Esophagus squamous epithelium (tissue), 5 donors: Measurements from ENCODE around the gene TSPEAR. TPM values are rescaled to one million over a fixed set of nuclear protein-coding genes. Genes with fewer than 3 reads are reported as not detected.

Experiments
- DNase-seq: peaks from one replicate; lab custom pipeline; 2025; lab: John Stamatoyannopoulos, UW
- H3K27ac ChIP-seq, 4 donors: fragments of 200-600 bp; sonication (generic); one replicate each; pipeline ENCODE4 v1.5.1; 2016 to 2019; ENCODE audit warnings: mild to moderate bottlenecking in 1 of 4
- H3K27me3 ChIP-seq, 4 donors: fragments of 200-600 bp; sonication (generic); 1 replicate in 3 of 4; 2 replicates in 1 of 4; pipeline versions ENCODE4 v1.5.1 to v1.6.0; 2017 to 2021; ENCODE audit warnings: antibody characterized with exemption in 1 of 4
- H3K36me3 ChIP-seq, 3 donors: fragments of 200-600 bp; sonication (generic); one replicate each; pipeline ENCODE4 v1.5.1; 2016 to 2019
- H3K4me1 ChIP-seq, 3 donors: fragments of 200-600 bp; sonication (generic); one replicate each; pipeline ENCODE4 v1.5.1; 2017 to 2019
- H3K4me3 ChIP-seq, 4 donors: fragments of 200-600 bp; sonication (generic); 1 replicate in 3 of 4; 2 replicates in 1 of 4; pipeline ENCODE4 v1.5.1; 2016 to 2019; ENCODE audit warnings: mild to moderate bottlenecking in 2 of 4, moderate library complexity in 1 of 4
- H3K9me3 ChIP-seq, 3 donors: fragments of 200-600 bp; sonication (generic); one replicate each; pipeline ENCODE4 v1.5.1; 2016 to 2019
- POLR2A ChIP-seq, 4 donors: fragments of 450-650 bp; IDR thresholded peaks; one replicate each; pipeline ENCODE4 v1.6.1; 2017; ENCODE audit warnings: antibody characterized with exemption in 4 of 4, mild to moderate bottlenecking in 4 of 4, moderate library complexity in 3 of 4
- whole genome bisulfite sequencing, 2 donors: methylation state at CpG; one replicate each; pipeline ENCODE4 v1.1.5; 2018; 5-methylcytosine and 5-hydroxymethylcytosine counted together
- intact Hi-C: fragments of 100-400 bp; cut with DNase I; formaldehyde crosslinking; loops from one replicate; pipeline ENCODE4 v1.15.0; 2022
- total RNA-seq, 4 donors: library from RNA; depleted of rRNA; stranded (reverse); fragments of >200 nt; gene quantifications; one replicate each; pipeline ENCODE4 v1.1.0, GENCODE V29; 2016
- TF ChIP-seq, protein P1 (sequence below), 6 experiments: fragments of 450-650 bp in 4 of 6; fragments of 200-600 bp in 2 of 6; sonication (generic) in 2 of 6; IDR thresholded peaks; one replicate each; pipeline ENCODE4 v1.5.1; 2016 to 2019; ENCODE audit warnings: antibody characterized with exemption in 6 of 6, mild to moderate bottlenecking in 4 of 6, moderate library complexity in 4 of 6
- donor health status: DM: yes; HTN: yes; CAD: no.

TSPEAR gene
- total RNA-seq, 4 donors from 2014 or later, result not detected

DNA sequence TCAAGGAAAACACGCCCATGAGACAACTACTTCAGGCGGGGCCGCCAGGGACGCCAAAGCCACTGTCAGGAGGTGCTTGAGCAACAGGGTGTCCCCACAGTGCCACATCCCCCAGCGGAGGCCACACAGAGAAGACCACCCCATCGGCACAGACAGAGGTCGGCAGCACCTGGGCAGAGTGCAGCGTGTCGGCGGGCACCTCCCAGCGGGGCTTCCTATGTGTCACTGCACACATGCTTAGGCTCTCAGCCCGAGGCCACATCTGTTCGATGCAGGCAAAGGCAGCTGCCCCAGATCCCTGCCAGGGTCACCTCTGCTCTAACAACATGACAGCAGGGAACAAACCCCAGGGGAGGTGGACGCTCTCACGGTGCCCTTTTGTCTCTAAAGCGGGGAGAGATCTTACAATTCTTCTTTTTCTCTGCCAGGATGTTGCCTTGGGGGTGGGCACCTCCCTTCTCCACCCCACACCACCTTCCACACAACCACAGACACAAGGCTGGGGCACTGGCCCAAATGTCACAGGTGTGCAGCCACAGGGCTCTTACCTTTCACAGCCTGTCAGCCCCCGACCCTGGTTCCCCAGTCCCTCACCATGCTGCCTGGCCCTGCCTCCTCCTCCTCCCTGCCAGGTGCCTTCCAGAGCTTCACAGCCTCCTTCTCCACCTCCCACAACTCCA lies 95.3 kb downstream of the TSPEAR start:
- no peak for TF ChIP-seq POLR2A (IDR thresholded peaks at IDR 0.05)
- TF ChIP-seq, protein P1, sequence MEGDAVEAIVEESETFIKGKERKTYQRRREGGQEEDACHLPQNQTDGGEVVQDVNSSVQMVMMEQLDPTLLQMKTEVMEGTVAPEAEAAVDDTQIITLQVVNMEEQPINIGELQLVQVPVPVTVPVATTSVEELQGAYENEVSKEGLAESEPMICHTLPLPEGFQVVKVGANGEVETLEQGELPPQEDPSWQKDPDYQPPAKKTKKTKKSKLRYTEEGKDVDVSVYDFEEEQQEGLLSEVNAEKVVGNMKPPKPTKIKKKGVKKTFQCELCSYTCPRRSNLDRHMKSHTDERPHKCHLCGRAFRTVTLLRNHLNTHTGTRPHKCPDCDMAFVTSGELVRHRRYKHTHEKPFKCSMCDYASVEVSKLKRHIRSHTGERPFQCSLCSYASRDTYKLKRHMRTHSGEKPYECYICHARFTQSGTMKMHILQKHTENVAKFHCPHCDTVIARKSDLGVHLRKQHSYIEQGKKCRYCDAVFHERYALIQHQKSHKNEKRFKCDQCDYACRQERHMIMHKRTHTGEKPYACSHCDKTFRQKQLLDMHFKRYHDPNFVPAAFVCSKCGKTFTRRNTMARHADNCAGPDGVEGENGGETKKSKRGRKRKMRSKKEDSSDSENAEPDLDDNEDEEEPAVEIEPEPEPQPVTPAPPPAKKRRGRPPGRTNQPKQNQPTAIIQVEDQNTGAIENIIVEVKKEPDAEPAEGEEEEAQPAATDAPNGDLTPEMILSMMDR (IDR thresholded peaks at IDR 0.05), result no peak
- no peak for DNase-seq
- H3K27me3 ChIP-seq, result peaks cover 0 to 64% (median 0%) of the 10 kb centered on the region in 4 donors
- no peaks in the 10 kb centered on the region for H3K36me3 ChIP-seq
- WGBS, 2 donors, result 18 to 73% methylated on average over 3 of the region's 17 CpGs
- peaks cover 0 to 13% (median 0%) of the 10 kb centered on the region in 3 donors for H3K9me3 ChIP-seq
- intact Hi-C loops, result no loop called here
- H3K4me3 ChIP-seq, result no peak overlapping the region
- no peaks in the 10 kb centered on the region for H3K4me1 ChIP-seq
- H3K27ac ChIP-seq, result no peak overlapping the region

DNA sequence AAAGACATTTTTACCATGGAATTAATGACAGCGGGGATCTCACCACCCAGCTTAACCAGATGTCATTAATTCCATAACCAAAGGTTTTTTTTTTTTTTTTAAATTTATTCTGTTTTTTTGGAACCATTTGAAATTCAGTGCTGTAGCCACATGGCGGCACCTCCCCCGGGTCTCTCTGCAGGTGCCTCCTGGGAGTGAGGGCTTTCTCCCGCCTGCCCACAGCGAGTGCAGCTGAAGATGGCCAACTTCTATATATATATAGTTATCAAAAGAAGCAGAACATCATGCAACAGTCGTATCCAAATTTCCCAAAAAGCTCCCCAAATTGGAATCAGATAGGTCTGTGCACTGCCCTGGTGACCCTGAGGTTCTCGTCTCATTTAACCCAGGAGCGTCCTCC lies 95.9 kb downstream of the TSPEAR start:
- H3K4me3 ChIP-seq, result no peak overlapping the region
- peaks cover 0 to 19% (median 0%) of the 10 kb centered on the region in 3 donors for H3K9me3 ChIP-seq
- H3K36me3 ChIP-seq, result no peaks in the 10 kb centered on the region
- TF ChIP-seq POLR2A (IDR thresholded peaks at IDR 0.05), result no peak
- TF ChIP-seq, protein P1 (IDR thresholded peaks at IDR 0.05), result no peak
- H3K4me1 ChIP-seq, result no peaks in the 10 kb centered on the region
- peaks cover 0 to 64% (median 0%) of the 10 kb centered on the region in 4 donors for H3K27me3 ChIP-seq
- WGBS, 2 donors, result 54 to 71% methylated on average over 6 of the region's 8 CpGs
- intact Hi-C loops, result no loop called here
- no peak overlapping the region for H3K27ac ChIP-seq
- no peak for DNase-seq

DNA sequence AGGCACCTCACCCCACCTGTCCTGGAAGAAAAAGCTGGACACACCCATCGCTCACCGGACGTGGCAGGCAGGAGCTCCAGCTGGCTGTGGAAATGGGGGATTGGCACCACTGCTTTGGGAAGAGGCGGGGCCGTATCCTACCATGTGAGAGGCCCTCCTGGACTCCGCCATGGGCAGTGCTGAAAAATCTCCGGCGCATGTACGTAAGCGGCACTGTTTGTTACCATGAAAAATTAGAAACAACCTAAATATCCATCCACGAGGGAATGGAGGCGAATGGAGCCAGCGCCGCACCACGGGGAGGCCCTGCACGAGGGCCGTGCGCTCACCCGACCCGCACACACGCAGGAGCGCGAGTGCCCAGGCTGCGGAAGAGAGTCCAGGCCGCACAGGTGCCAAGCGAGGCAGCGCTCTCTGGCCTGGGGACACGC lies 96.4 kb downstream of the TSPEAR start:
- intact Hi-C loops, result no loop called here
- no peak for DNase-seq
- WGBS, 2 donors, result 59 to 79% methylated on average over 7 to 26 of the region's 28 CpGs
- H3K27me3 ChIP-seq, result peaks cover 0 to 64% (median 0%) of the 10 kb centered on the region in 4 donors
- no peak overlapping the region for H3K4me3 ChIP-seq
- TF ChIP-seq POLR2A (IDR thresholded peaks at IDR 0.05), result no peak
- TF ChIP-seq, protein P1 (IDR thresholded peaks at IDR 0.05), result no peak
- no peaks in the 10 kb centered on the region for H3K36me3 ChIP-seq
- peaks cover 0 to 21% (median 0%) of the 10 kb centered on the region in 3 donors for H3K9me3 ChIP-seq
- no peak overlapping the region for H3K27ac ChIP-seq
- H3K4me1 ChIP-seq, result no peaks in the 10 kb centered on the region

DNA sequence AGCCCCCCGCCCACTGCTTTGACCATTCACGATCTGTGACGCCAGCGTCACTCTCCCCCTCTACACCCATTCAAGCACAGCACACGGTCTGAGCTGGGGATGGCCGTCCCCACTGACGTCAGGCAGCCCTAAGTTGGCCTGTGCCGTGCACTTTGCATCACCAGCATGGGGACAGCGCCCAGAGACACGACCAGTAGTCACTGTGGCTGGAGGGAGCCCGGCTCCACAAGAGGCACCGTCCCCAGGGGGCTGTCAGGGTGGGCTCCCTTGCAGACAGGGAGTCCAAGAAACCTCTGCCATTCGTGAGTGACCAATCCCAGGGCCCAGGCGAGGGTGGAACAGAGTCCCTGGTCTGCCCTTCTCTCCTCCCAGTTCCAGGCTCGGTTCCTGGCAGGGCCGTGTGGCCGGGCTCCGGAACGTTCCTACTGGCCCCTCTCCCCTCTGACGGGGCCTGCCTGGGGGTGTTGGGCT lies 97.2 kb downstream of the TSPEAR start:
- WGBS, 2 donors, result 78 to 100% methylated on average over 1 to 5 of the region's 20 CpGs

More for the DNA sequence above, 97.2 kb downstream of the TSPEAR start:
- H3K27ac ChIP-seq, result no peak overlapping the region
- peaks cover 0 to 66% (median 0%) of the 10 kb centered on the region in 4 donors for H3K27me3 ChIP-seq
- H3K36me3 ChIP-seq, result no peaks in the 10 kb centered on the region
- no peak overlapping the region for H3K4me3 ChIP-seq
- intact Hi-C loops, result no loop called here
- no peaks in the 10 kb centered on the region for H3K4me1 ChIP-seq
- DNase-seq, result no peak
- H3K9me3 ChIP-seq, result peaks cover 0 to 20% (median 0%) of the 10 kb centered on the region in 3 donors
- TF ChIP-seq POLR2A (IDR thresholded peaks at IDR 0.05), result no peak
- TF ChIP-seq, protein P1 (IDR thresholded peaks at IDR 0.05), result no peak
